Naive thymus-derived CD8-positive, alpha-beta T cell (primary cell): ENCODE results near the gene LOXHD1. TPM values are rescaled to one million over a fixed set of nuclear protein-coding genes. Genes with fewer than 3 reads are reported as not detected.

Source experiments
- ATAC-seq, 2 donors: fragments of 150-1000 bp; cut with Tn5 transposase in 1 of 2; sonication (Bioruptor Pico), chemical (Tn5 transposase) in 1 of 2; 1 replicate in 1 of 2; 2 replicates in 1 of 2; pipeline ENCODE4 v1.10.0; 2021; ENCODE audit warnings: mild to moderate bottlenecking in 2 of 2, moderate library complexity in 2 of 2
- POLR2A ChIA-PET: fragments of 350-600 bp; sonication (Branson Sonifier 250); formaldehyde crosslinking; loops from one replicate; lab custom pipeline; 2021; ENCODE audit warnings: antibody characterized with exemption; lab: Charles Lee
- DNase-seq, 10 donors: peaks; one replicate each; pipeline versions ENCODE4 v3.0.0 to v3.0.0-alpha.2; 2020 to 2022
- H3K27ac Mint-ChIP-seq, 10 donors: one replicate each; pipeline ENCODE4 v1.8.0; 2020 to 2022; ENCODE audit warnings: mild to moderate bottlenecking in 10 of 10, mixed read lengths in 10 of 10, moderate library complexity in 4 of 10, inconsistent platforms in 1 of 10
- H3K27me3 Mint-ChIP-seq, 5 donors: one replicate each; pipeline ENCODE4 v1.8.0; 2021 to 2022; ENCODE audit warnings: mixed read lengths in 5 of 5
- H3K36me3 Mint-ChIP-seq, 3 donors: one replicate each; pipeline ENCODE4 v1.8.0; 2020 to 2022; ENCODE audit warnings: mixed read lengths in 3 of 3, mild to moderate bottlenecking in 2 of 3, inconsistent platforms in 1 of 3
- H3K4me1 Mint-ChIP-seq, 4 donors: one replicate each; pipeline ENCODE4 v1.8.0; 2021 to 2022; ENCODE audit warnings: mixed read lengths in 4 of 4
- H3K4me3 Mint-ChIP-seq, 10 donors: one replicate each; pipeline ENCODE4 v1.8.0; 2020 to 2022; ENCODE audit warnings: mild to moderate bottlenecking in 10 of 10, mixed read lengths in 10 of 10, moderate library complexity in 6 of 10, inconsistent platforms in 1 of 10
- H3K9me3 Mint-ChIP-seq, 9 donors: one replicate each; pipeline ENCODE4 v1.8.0; 2020 to 2022; ENCODE audit warnings: mixed read lengths in 9 of 9, mild to moderate bottlenecking in 3 of 9, inconsistent platforms in 1 of 9, moderate library complexity in 1 of 9
- polyA plus RNA-seq, 3 donors: library from polyadenylated mRNA; unstranded; fragments of 300-500 nt; fragmentation: Illumina TruSeq; gene quantifications; one replicate each; pipeline ENCODE4 v1.2.3, GENCODE V29; 2021
- total RNA-seq, 8 experiments: library from RNA in 2 of 8; stranded (reverse) in 2 of 8; gene quantifications; one replicate each; pipeline ENCODE4 v1.2.3 and lab custom pipeline; 2021 to 2026

LOXHD1 gene
- total RNA-seq, result under 1 TPM; 0.08 to 0.39 TPM
- not detected for polyA plus RNA-seq
- total RNA-seq (lab: John Stamatoyannopoulos, UW), result 0 to 0.71 (median 0.03) reads per million in 6 experiments

- POLR2A ChIA-PET, result interaction anchor here (1.0 to 2.3 kb wide), 3 partner anchors 34 to 509 kb away, joined by 3 to 11 read pairs (median 11); a partner anchor contains a TSS
- DNase-seq, result no peak
- Mint-ChIP-seq H3K9me3 (no peaks in the 10 kb centered on the region), H3K4me1 (peaks cover 0 to 3% (median 0%) of the 10 kb centered on the region in 4 donors), H3K27me3 (peaks cover 0 to 2% (median 0%) of the 10 kb centered on the region in 5 donors), H3K4me3 (no peak within 1 kb of the TSS), H3K27ac (peak within 1 kb of the TSS in 1 of 10 donors; percentile 42), H3K36me3 (no peaks in the 10 kb centered on the region)
- ATAC-seq, result no peak
These were observed at the start of gene LOXHD1 for GRCh38 chr18:46657115-46657955. Gene LOXHD1, minus strand, starts transcription at chr18:46657220. Its CDS starts 187 bp downstream, at chr18:46657033.

GRCh38 chr18:46705521-46705920 is 48.5 kb upstream of the LOXHD1 start:
- peaks cover 0 to 2% (median 0%) of the 10 kb centered on the region in 5 donors for H3K27me3 Mint-ChIP-seq
- no peak overlapping the region for H3K4me3 Mint-ChIP-seq
- no peak for ATAC-seq
- POLR2A ChIA-PET, result no interaction called here
- DNase-seq, result no peak
- H3K4me1 Mint-ChIP-seq, result peaks cover 0 to 5% (median 1%) of the 10 kb centered on the region in 4 donors
- no peak overlapping the region for H3K27ac Mint-ChIP-seq
- H3K36me3 Mint-ChIP-seq, result no peaks in the 10 kb centered on the region
- H3K9me3 Mint-ChIP-seq, result no peaks in the 10 kb centered on the region

GRCh38 chr18:46704816-46705215 is 47.8 kb upstream of the LOXHD1 start:
- ATAC-seq (no peak), DNase-seq (no peak)
- Mint-ChIP-seq H3K27me3 (peaks cover 0 to under 1% (median 0%) of the 10 kb centered on the region in 5 donors), H3K4me3 (no peak overlapping the region), H3K36me3 (no peaks in the 10 kb centered on the region), H3K27ac (no peak overlapping the region), H3K4me1 (peaks cover 0 to 5% (median 1%) of the 10 kb centered on the region in 4 donors), H3K9me3 (no peaks in the 10 kb centered on the region)
- POLR2A ChIA-PET, result no interaction called here

- POLR2A ChIA-PET, result no interaction called here
- no peak overlapping the region for H3K4me3 Mint-ChIP-seq
- no peak for ATAC-seq
- DNase-seq, result no peak
- H3K36me3 Mint-ChIP-seq, result no peaks in the 10 kb centered on the region
- H3K9me3 Mint-ChIP-seq, result no peaks in the 10 kb centered on the region
- H3K4me1 Mint-ChIP-seq, result peaks cover 0 to 5% (median 1%) of the 10 kb centered on the region in 4 donors
- H3K27me3 Mint-ChIP-seq, result no peaks in the 10 kb centered on the region
- peak overlapping the region in 1 of 10 donors; percentile 44 for H3K27ac Mint-ChIP-seq
These were observed 47.2 kb upstream of the LOXHD1 start for GRCh38 chr18:46704189-46704588.

- POLR2A ChIA-PET, result no interaction called here
- H3K27ac Mint-ChIP-seq, result no peak overlapping the region
- peaks cover 0 to 6% (median 2%) of the 10 kb centered on the region in 4 donors for H3K4me1 Mint-ChIP-seq
- DNase-seq (no peak), ATAC-seq (no peak)
- peaks cover 0 to 8% (median 2%) of the 10 kb centered on the region in 5 donors for H3K27me3 Mint-ChIP-seq
- H3K9me3 Mint-ChIP-seq, result peaks cover 0 to 13% (median 3%) of the 10 kb centered on the region in 9 donors
- H3K4me3 Mint-ChIP-seq, result no peak overlapping the region
- H3K36me3 Mint-ChIP-seq, result no peaks in the 10 kb centered on the region
These were observed 45.5 kb upstream of the LOXHD1 start for GRCh38 chr18:46702471-46702870.

- POLR2A ChIA-PET, result no interaction called here
- H3K36me3 Mint-ChIP-seq, result no peaks in the 10 kb centered on the region
These were observed 43.2 kb upstream of the LOXHD1 start for GRCh38 chr18:46700066-46700824.

GRCh38 chr18:46696702-46697101 is 39.7 kb upstream of the LOXHD1 start:
- no peak for DNase-seq
- Mint-ChIP-seq H3K9me3 (peaks cover 0 to 21% (median 3%) of the 10 kb centered on the region in 9 donors), H3K27me3 (peaks cover 3 to 24% (median 10%) of the 10 kb centered on the region in 5 donors), H3K27ac (no peak overlapping the region), H3K36me3 (no peaks in the 10 kb centered on the region), H3K4me1 (peaks cover 0 to 3% (median 0%) of the 10 kb centered on the region in 4 donors), H3K4me3 (no peak overlapping the region)
- ATAC-seq, result no peak
- POLR2A ChIA-PET, result no interaction called here

More at GRCh38 chr18:46700066-46700824, 43.2 kb upstream of the LOXHD1 start:
- peaks cover 2 to 10% (median 3%) of the 10 kb centered on the region in 5 donors for H3K27me3 Mint-ChIP-seq
- ATAC-seq (no peak), DNase-seq (no peak)
- H3K9me3 Mint-ChIP-seq, result peaks cover 0 to 21% (median 3%) of the 10 kb centered on the region in 9 donors
- peaks cover 0 to 3% (median 0%) of the 10 kb centered on the region in 4 donors for H3K4me1 Mint-ChIP-seq
- H3K4me3 Mint-ChIP-seq, result no peak overlapping the region
- no peak overlapping the region for H3K27ac Mint-ChIP-seq

- POLR2A ChIA-PET, result no interaction called here
- Mint-ChIP-seq H3K27me3 (peaks cover 3 to 24% (median 10%) of the 10 kb centered on the region in 5 donors), H3K4me3 (no peak overlapping the region), H3K4me1 (peaks cover 0 to 3% (median 0%) of the 10 kb centered on the region in 4 donors), H3K9me3 (peaks cover 0 to 21% (median 3%) of the 10 kb centered on the region in 9 donors), H3K36me3 (no peaks in the 10 kb centered on the region), H3K27ac (no peak overlapping the region)
- no peak for DNase-seq
- no peak for ATAC-seq
These were observed 39.2 kb upstream of the LOXHD1 start for GRCh38 chr18:46696268-46696667.

- H3K4me3 Mint-ChIP-seq, result no peak overlapping the region
- no peak for DNase-seq
- peaks cover 0 to 21% (median 3%) of the 10 kb centered on the region in 9 donors for H3K9me3 Mint-ChIP-seq
- peaks cover 0 to 3% (median under 1%) of the 10 kb centered on the region in 4 donors for H3K4me1 Mint-ChIP-seq
- ATAC-seq, result no peak
- POLR2A ChIA-PET, result no interaction called here
- no peak overlapping the region for H3K27ac Mint-ChIP-seq
- peaks cover 3 to 24% (median 10%) of the 10 kb centered on the region in 5 donors for H3K27me3 Mint-ChIP-seq
- H3K36me3 Mint-ChIP-seq, result no peaks in the 10 kb centered on the region
These were observed 37.0 kb upstream of the LOXHD1 start for GRCh38 chr18:46693996-46694395.

- DNase-seq (no peak), ATAC-seq (no peak)
- H3K36me3 Mint-ChIP-seq, result no peaks in the 10 kb centered on the region
- POLR2A ChIA-PET, result interaction anchor here (0.5 kb wide), 1 partner anchor 17 kb away, joined by 3 read pairs; no protein-coding TSS in a partner anchor
- H3K4me3 Mint-ChIP-seq, result no peak overlapping the region
- H3K9me3 Mint-ChIP-seq, result no peaks in the 10 kb centered on the region
- peak overlapping the region in 1 of 10 donors; percentile 19 for H3K27ac Mint-ChIP-seq
- H3K27me3 Mint-ChIP-seq, result peaks cover 0 to 14% (median 1%) of the 10 kb centered on the region in 5 donors
- peaks cover 0 to 2% (median 0%) of the 10 kb centered on the region in 4 donors for H3K4me1 Mint-ChIP-seq
These were observed 32.0 kb upstream of the LOXHD1 start for GRCh38 chr18:46688853-46689525.

- POLR2A ChIA-PET, result no interaction called here
- H3K9me3 Mint-ChIP-seq, result no peaks in the 10 kb centered on the region
- no peak overlapping the region for H3K4me3 Mint-ChIP-seq
- H3K4me1 Mint-ChIP-seq, result peaks cover 0 to 2% (median 0%) of the 10 kb centered on the region in 4 donors
- H3K27me3 Mint-ChIP-seq, result peaks cover 0 to 1% (median 0%) of the 10 kb centered on the region in 5 donors
- H3K36me3 Mint-ChIP-seq, result no peaks in the 10 kb centered on the region
- no peak for DNase-seq
- no peak overlapping the region for H3K27ac Mint-ChIP-seq
- no peak for ATAC-seq
These were observed 29.2 kb upstream of the LOXHD1 start for GRCh38 chr18:46686186-46686585.

GRCh38 chr18:46683252-46683651 is 26.2 kb upstream of the LOXHD1 start:
- Mint-ChIP-seq H3K27ac (no peak overlapping the region), H3K4me3 (no peak overlapping the region), H3K36me3 (no peaks in the 10 kb centered on the region), H3K9me3 (no peaks in the 10 kb centered on the region), H3K4me1 (no peaks in the 10 kb centered on the region), H3K27me3 (peaks cover 0 to 7% (median 0%) of the 10 kb centered on the region in 5 donors)
- ATAC-seq (no peak), DNase-seq (no peak)
- POLR2A ChIA-PET, result no interaction called here
